ENCODE data around the gene CTLA4.

CTLA4 gene

DNA sequence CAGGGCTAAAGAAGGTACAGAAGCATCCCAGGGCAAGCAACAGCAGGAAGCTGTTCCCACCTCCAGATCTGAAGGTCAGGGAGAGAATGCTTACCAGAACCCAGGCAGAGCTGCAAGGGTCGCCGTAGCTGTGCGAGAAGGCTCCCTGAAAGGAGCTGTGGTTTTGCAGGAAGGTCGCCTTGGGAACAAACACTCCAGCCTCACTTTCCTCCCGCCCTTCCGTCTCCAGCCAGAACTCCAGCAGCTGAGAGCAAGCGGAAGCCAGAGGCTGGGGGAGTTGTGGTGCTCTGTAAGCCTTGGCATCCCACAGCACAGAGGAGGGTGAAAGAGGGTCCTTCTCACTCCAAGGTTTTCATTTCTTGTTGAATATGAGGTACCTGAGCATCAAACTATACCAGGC lies 50.7 kb downstream of the CTLA4 start:
- no peak overlapping the region for H3K4me3 ChIP-seq (ENCODE audit: low read depth, low read length)
- TF ChIP-seq, protein P1, sequence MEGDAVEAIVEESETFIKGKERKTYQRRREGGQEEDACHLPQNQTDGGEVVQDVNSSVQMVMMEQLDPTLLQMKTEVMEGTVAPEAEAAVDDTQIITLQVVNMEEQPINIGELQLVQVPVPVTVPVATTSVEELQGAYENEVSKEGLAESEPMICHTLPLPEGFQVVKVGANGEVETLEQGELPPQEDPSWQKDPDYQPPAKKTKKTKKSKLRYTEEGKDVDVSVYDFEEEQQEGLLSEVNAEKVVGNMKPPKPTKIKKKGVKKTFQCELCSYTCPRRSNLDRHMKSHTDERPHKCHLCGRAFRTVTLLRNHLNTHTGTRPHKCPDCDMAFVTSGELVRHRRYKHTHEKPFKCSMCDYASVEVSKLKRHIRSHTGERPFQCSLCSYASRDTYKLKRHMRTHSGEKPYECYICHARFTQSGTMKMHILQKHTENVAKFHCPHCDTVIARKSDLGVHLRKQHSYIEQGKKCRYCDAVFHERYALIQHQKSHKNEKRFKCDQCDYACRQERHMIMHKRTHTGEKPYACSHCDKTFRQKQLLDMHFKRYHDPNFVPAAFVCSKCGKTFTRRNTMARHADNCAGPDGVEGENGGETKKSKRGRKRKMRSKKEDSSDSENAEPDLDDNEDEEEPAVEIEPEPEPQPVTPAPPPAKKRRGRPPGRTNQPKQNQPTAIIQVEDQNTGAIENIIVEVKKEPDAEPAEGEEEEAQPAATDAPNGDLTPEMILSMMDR (IDR thresholded peaks at IDR 0.05; ENCODE audit: low read depth, low read length), result no peak
- TF ChIP-seq, protein P2, sequence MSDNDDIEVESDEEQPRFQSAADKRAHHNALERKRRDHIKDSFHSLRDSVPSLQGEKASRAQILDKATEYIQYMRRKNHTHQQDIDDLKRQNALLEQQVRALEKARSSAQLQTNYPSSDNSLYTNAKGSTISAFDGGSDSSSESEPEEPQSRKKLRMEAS (IDR thresholded peaks at IDR 0.05; ENCODE audit: low read depth, low read length), result no peak
- no peak for TF ChIP-seq POLR2A (IDR thresholded peaks at IDR 0.05; ENCODE audit: extremely low read depth, insufficient read length)
- TF ChIP-seq MYC (IDR thresholded peaks at IDR 0.05; ENCODE audit: low read depth, low read length), result no peak
- DNase-seq (ENCODE audit: low read depth), result no peak

DNA sequence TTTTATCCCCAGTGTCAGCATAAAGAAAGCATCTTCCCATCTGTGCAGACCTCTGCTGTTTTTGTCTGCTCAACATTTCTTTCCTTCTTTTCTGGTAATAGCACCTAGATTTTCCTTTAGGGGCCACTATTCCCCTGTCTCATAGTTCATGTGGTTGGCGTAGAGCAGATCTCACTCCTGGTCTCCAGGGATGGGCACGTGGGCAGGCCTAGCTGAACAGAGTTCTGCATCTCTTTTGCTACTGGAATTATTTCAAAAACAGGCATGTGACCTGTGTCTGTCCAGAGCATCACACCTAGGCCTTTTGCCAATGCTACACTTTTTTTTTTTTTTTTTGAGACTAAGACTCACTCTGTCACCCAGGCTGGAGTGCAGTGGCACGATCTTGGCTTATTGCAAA lies 51.3 kb downstream of the CTLA4 start:
- H3K4me3 ChIP-seq (ENCODE audit: low read depth, low read length), result no peak overlapping the region
- DNase-seq (ENCODE audit: low read depth), result no peak
- TF ChIP-seq, protein P2 (IDR thresholded peaks at IDR 0.05; ENCODE audit: low read depth, low read length), result no peak
- no peak for TF ChIP-seq POLR2A (IDR thresholded peaks at IDR 0.05; ENCODE audit: extremely low read depth, insufficient read length)
- TF ChIP-seq, protein P1 (IDR thresholded peaks at IDR 0.05; ENCODE audit: low read depth, low read length), result no peak
- no peak for TF ChIP-seq MYC (IDR thresholded peaks at IDR 0.05; ENCODE audit: low read depth, low read length)
